ENCODE measurements around the gene SRC.
"Not testable (repeated sequence)": the region's sequence is repeated elsewhere in the genome, so short reads cannot be mapped to it uniquely, and the experiment has no call there.

The SRC gene

DNA sequence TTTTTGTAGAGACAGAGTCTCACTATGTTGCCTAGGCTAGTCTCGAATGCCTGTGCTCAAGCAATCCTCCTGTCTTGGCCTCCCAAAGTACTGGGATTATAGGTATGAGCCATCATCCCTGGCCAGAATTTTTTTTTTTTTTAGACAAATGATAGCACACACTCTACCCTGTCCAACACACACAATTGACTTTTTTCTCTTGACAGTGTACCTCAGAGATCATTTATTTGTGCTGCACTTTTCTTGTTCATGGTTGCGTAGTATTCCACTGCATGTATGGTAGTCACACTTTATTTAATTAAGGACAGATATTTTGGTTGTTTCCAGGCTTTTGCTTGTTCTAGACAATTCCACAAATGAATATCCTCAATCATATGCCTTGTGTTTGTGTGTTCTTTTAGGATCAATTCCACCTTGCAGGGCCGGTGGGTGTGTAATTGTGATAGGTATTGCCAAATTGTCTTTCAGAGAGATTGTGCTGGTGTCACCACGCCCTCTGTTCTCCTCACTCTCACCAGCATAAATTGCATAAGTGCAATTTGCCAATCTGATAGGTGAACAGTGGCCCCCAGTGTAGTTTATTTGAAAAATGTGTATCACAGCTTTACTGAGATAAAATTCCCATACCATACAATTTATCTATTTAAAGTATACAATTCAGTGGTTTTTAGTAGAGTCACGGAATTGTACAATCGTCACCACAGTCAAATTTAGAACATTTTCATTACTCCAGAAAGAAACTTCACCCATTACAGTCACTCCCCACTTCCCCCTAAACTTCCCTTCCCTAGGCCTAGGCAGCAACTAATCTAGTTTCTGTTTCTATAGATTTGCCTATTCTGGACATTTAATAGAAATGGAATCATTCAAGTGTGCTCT, 20.1 kb downstream of the SRC start:
- no peak for DNase-seq

DNA sequence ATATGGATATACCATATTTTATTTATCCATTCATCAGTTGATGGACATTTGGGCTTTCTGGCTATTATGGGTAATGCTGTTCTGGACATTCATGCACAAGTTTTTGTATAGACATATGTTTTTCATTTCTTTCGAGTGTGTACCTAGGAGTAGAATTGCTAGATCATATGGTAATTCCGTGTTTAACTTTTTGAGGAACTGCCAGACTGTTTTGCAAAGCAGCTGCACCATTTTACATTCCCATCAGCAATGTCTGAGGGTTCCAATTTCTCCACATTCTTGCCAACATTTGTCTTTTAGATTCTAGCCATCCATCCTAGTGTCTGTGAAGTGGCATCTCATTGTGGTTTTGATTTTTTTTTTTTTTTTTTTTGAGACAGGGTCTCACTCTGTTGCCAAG, 20.8 kb downstream of the SRC start:
- DNase-seq, result no peak

DNA sequence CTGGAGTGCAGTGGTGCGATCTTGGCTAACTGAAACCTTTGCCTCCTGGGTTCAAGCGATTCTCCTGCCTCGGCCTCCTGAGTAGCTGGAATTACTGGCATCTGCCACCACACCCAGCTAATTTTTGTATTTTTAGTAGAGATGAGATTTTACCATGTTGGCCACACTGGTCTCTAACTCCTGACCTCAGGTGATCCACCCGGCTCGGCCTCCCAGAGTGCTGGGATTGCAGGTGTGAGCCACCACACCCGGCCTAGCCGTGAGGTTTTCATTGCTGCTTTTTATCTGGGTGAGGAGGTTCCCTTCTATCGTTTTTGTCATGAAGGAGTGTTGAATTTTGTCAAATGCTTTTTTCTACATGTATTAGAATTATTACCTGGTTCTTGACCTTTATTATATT, 23.9 kb downstream of the SRC start:
- no peak for DNase-seq

DNA sequence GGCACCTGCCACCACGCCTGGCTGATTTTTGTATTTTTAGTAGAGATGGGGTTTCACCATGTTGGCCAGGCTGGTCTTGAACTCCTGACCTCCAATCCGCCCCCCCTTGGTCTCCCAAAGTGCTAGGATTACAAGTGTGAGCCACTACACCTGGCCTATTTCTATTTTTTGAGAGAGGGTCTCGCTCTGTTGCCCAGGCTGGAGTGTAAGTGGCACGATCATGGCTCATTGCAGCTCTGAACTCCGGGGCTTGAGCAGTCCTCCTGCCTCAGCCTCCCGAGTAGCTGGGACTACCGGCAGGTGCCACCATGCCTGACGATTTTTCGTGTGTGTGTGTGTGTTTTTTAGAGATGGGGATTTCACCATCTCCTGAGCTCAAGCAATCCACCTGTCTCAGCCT, 25.9 kb downstream of the SRC start:
- not testable (repeated sequence) for DNase-seq

DNA sequence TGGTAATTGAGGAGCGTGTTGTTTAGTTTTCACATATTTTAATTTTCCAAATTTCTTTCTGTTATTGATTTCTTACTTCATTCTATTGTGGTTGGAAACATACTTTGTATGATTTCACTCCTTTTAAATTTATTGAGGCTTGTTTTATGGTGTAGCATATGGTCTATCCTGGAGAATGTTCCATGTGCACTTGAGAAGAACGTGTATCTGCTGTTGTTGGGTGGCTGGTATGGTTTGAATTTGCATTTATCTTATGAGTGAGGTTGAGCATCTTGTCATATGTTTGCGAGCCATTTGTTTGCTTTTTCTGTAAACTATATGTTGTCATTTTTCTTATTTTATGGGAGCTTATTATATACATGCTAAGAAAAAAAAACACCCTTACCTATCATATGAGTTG, 26.5 kb downstream of the SRC start:
- no peak for DNase-seq

DNA sequence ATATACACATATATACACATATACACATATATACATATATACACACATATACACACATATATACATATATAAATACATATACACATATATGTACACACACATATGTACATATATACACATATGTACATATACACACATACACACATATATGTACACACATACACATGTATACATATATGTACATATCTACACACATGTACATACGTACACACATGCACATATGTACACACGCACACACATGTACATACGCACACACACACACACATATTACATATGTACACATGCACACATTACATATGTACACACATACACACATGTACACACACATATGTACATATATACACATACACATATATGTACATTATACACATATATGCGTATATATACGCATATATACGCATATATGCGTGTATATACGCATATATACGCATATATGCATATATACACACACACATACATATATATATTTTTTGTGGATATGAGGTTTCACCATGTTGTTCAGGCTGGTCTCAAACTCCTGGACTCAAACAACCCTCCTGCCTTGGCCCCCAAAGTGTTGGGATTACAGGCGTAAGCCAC, 27.2 kb downstream of the SRC start:
- no peak for DNase-seq

DNA sequence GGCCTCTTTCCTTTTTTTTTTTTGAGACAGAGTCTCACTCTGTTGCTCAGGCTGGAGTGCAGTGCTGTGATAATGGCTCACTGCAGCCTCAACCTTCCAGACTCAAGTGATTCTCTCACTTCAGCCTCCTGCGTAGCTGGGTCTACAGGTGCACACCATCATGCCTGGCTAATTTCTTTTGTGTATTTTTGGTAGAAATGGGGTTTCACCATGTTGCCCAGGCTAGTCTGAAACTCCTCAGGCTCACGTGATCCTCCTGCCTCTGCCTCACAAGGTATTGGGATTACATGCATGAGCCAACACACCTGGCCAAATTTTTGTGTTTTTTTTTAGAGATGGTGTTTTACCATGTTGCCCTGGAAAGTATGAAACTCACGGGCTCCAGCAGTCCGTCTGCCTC, 29.3 kb downstream of the SRC start:
- no peak for DNase-seq

DNA sequence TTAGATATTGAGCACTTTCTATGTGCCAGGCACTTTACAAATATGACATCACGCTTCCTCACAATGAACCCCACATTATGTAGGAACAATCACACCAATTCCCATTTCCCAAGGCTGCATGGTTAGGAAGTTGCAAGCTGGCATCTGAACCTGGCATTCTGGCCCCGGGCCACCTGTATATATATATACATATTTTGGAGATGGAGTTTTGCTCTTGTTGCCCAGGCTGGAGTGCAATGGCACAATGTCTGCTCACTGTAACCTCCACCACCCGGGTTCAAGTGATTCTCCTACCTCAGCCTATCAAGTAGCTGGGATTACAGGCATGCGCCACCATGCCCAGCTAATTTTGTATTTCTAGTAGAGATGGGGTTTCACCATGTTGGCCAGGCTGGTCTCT, 30.4 kb downstream of the SRC start:
- DNase-seq, result no peak

DNA sequence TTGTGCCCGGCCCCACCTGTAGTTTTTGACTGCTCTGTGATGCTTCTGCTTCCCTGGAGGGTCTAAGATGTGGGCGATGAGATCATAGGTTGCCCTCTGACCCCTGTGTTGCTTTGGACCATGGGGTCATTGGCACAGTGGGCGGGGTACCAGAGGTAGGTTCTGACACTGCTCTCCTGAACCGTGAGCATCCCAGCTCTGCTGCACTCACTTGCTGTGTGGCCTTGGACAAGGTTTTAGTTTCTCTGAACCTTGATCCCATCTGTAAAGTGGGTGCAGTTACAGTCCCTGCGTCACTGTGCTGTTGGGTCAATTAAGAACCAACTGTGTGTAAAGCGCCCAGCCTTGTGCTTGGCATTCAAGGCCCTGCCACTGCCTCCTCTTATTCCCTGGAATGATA, 30.9 kb downstream of the SRC start:
- DNase-seq, result no peak

DNA sequence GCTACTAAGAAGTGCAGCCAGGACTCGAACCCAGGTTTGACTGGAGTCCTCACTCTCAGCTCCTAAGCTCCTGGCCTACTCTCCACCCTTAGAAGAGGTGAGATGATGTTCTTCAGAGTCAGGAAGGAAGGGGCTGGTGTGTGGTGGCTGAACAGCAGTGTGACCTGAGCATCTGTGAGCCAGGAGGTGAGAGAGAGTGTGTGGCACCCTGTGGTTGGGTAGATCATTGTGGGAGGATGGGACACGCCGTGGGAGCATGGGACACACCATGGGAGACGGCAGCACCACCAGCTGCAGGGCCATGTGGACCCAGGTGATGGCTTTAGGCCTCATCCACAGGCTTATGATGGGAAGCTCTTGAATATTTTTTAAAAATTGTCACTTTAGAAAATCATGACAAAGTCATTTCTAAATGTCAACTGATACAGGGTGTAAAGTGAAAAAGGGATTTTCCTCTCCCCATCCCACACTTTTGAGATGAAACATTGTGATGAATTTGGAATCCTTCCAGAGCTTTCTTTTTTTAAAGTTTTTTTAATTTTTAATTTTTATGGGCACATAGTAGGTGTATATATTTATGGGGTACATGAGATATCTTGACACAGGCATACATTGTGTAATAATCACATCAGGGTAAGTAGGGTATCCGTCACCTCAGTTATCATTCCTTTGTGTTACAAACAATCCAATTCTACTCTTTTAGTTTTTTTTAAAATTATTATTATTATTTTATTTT, 31.6 kb downstream of the SRC start:
- DNase-seq, result no peak

DNA sequence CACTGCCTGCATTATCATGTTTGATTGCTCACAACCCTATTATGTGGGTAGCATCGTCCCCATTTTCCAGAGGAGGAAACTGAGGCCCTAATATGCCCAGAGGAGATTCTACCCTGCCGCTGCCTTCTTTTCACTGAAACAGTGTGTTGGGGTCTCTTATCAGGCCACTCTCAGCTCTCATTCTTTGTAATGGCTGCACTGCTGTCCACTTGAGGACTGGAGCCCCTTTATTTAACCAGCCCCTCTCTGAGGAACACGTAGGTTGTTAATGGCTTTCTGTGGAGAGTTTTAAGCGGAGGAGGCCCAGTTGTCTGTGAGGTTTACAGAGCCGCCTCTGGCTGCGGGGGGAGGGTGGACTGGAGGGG, 32.5 kb downstream of the SRC start:
- no peak for DNase-seq

DNA sequence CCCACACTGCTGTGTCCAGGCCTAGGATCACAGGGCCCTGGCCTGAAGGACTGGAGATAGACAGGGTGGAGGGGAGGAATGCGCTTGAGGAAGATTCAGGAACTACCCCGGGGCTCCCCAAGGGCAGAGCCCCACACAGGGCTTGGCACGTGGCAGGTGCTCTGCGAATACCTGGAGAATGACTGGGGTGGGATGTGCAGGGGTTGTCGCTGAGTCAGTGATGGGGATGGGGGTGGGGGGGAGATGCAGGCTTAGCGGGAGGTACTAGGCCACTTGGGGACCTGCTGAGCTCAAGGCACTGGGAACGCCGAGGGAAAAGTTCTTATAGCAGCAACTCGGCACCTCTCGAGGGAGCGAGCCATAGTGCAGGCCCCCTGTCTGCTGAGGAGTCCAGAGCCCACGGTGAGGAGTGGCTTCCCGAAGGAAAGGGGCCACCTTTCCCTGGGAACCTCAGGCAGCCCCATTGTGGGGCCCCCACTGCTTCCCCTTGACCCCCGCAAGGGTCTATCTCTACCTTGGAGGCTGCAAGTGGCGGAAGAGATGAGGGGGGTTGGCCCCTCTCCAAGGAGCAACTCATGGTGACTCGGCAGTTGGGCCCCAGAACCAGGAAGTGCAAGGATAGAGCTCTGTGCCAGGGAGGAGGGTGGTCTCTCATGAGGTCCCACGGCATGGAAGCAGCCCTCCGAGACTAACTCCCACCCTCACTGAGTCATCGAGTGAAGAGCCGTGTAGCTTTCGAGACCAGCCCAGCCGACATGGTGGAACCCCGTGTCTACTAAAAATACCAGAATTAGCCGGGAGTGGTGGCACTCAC, 33.1 kb downstream of the SRC start:
- DNase-seq, result no peak

DNA sequence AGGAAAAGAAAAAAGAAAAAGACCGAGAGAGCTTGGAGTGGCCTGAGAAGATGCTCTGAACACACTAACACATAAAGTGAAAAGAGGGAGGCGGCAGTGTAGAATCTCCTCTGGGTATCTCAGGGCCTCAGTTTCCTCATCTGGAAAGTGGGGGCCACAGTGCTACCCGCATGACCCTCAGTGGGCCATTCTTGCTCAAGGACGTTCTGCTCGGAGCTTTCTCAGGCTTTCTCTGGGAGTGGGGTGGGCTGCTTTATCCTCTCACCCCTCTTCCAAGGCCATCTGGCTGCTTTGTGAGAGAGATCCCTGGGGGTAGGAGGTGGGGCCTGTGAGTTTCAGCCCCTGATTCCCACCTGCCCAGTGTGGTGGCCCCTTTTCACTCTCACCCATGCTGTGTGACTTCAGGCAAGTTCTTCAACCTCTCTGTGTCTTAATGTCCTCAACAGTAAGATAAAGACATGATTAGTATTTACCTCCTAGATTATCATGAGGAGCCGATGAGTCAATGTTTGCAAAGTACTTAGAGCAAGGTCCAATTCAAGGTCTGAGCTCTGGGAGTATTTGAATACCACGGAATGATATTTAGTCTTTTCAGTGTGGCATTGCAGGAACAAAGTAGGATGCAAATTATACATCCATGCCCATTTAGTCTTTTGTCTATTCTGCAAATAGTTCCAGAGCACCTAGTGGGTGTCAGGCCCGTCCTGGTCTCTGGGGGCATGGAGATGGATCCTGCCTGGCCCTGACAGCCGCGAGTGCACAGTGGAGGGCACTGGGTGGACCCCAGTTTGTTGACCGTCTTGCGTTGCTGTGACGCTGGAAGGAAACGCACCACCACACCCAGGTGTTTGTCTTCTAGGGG, 34.3 kb downstream of the SRC start:
- no peak for DNase-seq

DNA sequence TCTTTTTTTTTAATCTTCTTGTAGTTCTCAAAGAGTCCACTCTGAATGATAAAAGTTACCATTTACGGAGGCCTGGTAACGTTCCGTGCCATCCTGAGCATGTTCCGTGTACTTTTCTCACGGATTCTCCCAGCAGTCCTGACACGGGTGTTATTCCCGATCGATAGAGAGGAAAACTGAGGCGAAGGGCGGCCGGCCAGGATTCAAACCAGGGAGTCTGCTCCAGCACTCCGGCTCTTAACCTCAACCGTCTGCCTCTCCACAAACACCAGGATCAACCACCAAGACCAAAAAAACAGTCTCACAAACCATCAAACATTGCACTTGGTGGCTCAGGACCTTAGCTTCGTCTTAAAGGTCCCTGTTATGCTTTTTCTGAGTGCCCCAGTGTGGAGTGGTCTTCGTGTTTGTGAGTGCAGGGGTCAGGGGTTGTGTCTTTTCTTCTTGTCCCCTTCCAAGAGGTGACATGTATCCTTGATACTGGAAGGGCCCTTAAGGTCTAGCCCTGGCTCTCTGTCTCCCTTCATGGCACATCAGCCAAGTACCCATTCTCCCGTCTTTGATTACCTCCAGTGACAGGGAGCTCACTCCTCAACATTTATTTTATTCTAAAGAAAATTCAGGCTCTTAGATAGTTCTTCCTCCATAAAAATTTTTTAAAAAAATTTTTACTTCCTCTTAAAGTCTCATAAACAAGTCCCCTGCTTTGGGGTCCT, 35.1 kb downstream of the SRC start:
- DNase-seq, result no peak

DNA sequence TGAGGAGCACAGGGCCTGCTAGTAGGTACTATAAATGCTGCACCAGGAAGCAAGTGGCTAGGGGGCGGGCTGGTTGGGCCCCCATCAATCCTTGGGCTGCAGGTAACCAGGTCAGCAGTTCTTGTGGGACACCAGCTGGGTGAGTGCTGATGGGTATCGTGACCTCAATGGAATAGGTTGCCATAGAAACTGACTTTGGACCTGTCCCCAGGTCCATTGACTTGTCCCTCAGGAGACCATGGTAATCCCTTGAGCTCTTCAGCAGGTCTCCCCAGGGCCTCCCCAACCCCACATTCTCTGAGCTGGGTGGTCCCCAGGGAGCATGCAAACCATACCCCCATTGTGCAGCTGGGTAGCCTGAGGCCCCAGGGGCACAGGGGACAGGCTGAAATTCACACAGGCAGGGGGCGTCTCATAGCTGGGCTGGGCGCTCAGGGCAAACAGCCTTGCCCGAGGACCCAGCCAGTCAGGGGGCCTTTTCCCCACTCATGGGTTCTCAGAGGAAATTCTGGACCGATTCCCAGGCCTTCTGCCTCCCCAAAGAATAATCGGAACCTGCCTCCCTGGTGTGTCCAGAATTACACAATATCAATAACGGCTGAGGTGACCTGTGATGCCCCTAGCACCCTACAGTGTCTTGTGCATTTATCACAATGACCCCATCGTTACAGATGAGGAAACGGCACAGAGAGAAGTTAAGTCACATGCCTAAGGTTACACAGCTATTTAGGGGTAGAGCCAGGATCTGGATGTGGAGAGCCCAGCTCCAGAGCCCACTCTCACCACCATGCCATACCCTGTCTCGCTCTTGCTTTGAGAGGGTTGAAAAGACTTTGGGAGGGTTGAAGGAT, 35.9 kb downstream of the SRC start:
- DNase-seq, result no peak

DNA sequence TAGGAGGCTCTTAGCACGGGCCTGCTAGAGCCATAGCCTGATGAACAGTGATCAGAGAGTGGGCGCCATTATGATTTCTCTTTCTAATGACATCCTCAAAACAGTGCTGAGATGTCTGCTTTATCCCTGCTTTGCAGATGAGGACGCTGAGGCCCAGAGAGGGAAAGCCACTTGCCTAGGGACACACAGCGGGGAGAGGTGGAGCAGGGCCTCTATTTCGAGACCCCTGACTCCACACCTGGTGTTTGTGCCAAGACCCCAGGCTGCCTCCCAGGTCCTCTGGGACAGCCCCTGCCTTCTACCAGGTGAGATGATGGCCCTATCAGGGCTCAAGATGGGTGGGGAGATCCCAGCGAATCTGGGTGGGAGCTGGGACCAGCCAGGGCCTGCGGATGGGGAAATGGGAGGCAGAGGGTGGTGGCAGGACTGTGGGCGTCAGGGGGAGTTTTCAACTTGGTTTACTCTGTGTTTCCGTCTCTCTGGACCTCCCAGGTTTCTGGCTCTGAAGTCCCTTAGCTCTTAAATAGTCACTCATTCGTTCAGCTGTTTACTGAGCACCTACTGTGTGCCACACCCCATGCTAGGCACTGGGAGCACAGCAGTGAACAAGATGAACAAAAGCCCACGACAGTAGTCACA, 36.7 kb downstream of the SRC start:
- DNase-seq, result no peak

DNA sequence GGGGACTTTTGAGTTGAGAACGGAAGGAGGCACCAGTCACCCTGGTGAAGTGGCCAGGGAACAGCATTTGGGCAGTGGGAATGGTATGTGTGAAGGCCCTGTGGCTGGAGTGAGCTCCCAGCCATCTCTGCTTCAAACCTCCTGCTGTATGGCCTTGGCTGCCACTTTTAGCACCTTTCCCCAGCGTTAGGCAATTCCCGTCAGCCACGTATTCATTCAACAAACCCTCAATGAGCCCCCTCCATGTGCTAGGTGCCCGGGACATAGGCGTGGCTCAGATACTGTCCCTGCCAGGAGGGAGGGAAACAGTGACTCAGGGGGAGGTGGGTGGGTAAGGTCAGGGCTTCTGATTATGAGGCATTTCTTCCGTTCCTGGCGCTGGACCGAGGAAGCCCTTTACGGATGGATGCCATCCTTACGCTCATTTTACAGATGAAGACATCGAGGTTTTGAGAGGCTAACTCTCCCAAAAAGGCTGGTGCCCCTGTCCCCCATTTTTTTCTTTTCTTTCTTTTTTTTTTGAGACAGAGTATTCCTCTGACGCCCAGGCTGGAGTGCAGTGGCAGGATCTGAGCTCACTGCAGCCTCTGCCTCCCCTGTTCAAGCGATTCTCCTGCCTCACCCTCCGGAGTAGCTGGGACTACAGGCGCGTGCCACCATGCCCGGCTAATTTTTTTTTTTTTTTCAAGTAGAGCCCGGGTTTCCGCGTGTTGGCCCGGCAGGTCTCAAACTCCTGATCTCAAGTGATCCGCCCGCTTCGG, 37.5 kb downstream of the SRC start:
- no peak for DNase-seq

DNA sequence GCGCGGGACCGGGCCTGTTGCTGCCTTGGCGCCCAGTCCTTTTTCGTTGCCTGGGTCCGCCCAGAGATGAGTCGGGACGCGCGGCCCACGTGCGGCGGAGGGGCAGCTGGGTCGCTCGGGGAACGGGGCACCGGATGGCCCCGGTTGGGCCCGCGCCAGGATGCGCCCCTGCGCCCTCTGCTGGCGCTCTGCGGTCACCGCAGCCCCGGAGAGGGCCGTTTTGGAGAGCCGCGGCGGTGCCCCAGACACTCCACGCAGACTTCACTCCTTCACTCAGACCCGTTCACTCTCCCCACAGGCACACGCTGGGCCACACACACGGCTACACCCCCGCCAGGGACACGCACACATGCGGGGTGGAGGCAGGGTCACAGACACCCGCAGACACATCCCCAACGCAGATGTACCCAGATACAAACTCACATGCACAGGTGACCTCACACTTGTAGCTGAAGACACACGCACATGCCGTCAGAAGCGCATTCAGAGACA, 38.8 kb downstream of the SRC start:
- peak; percentile 81 for DNase-seq

DNA sequence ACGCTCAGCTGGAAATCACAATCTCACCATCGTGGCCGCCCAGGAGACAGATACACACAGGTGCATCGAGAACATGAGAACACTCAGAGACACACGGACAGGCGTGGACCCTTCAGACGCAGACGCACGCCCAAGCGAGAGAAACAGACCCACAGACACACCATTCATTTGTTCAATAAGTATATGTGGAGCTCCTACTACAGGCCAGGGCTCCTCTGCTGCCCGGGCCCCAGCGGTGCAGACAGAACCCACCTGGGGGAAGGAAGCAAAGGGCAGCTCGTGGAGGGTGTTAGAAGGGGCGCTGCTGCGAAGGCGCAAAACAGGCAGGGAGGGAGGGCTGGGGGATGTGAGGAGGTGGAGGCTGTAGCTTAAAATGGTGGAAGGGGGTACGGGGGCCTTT, 39.2 kb downstream of the SRC start:
- no peak for DNase-seq
